ENCODE results near the gene PDGFRB.

PDGFRB gene

DNA sequence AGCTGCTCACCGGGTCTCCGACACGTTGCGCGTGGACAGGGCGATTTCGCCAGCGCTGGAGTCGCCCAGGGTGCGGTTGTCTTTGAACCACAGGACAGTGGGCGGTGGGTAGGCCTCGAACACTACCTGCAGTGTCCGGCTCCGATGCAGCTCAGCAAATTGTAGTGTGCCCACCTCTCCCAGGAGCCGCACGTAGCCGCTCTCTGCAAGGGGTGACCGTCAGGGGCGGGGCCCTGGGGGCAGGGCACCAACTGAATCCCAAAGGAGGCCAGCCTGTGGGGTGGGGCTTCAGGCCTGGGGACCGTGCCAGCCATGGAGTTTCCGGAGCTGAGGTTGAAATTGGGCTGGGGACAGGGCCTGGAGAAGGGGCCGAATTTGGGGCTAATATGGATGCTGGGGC, 22.9 kb downstream of the PDGFRB start:
- no peaks in the 10 kb centered on the region for H3K4me1 ChIP-seq
- H3K4me3 ChIP-seq: no peak overlapping the region
- in situ Hi-C loops (cut with MboI; ENCODE audit: low sequenced_read_pairs): no loop called here
- no peaks in the 10 kb centered on the region for H3K9me3 ChIP-seq
- H3K36me3 ChIP-seq (replicated peaks): no peaks in the 10 kb centered on the region
- no peak for DNase-seq (ENCODE audit: low spot score in 2 of 2)
- H3K27me3 ChIP-seq (ENCODE audit: low read depth): no peaks in the 10 kb centered on the region

DNA sequence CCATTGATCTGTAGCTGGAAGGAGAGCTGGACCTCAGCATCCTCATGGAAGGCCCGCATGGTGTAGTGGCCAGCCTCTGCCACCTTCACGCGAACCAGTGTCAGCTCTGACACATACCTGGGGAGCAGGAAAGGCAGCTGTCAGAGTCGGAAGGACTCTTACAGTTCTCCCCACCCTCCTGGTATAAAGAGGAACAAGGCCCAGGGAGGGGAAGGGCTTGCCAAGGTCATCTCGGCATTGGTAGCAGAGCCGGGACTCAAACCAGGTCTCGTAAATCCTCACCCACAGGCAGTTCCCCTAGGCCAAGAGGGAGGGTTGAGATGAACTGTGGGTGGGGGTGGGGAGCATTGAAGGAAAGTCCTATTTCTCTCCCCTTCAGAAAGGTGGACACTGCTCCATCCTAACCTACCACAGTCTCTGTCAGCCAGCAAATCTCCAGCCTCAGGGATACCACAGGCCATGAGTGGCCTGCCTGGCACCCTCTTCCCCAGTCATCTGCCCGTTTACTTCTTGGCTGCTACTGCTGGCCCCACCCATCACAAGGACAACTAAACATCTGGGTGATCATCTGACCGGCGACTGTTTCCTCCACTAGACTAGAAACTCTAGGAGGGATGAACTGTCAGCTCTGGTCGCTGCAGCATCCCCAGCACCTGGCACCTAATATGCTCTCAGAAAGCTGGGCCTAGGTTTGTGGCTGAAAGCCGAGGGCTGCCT, 23.5 kb downstream of the PDGFRB start:
- H3K4me3 ChIP-seq: no peak overlapping the region
- no peak for DNase-seq (ENCODE audit: low spot score in 2 of 2)
- no peaks in the 10 kb centered on the region for H3K27me3 ChIP-seq (ENCODE audit: low read depth)
- no peaks in the 10 kb centered on the region for H3K4me1 ChIP-seq
- H3K36me3 ChIP-seq (replicated peaks): no peaks in the 10 kb centered on the region
- no peaks in the 10 kb centered on the region for H3K9me3 ChIP-seq
- in situ Hi-C loops (cut with MboI; ENCODE audit: low sequenced_read_pairs): no loop called here

DNA sequence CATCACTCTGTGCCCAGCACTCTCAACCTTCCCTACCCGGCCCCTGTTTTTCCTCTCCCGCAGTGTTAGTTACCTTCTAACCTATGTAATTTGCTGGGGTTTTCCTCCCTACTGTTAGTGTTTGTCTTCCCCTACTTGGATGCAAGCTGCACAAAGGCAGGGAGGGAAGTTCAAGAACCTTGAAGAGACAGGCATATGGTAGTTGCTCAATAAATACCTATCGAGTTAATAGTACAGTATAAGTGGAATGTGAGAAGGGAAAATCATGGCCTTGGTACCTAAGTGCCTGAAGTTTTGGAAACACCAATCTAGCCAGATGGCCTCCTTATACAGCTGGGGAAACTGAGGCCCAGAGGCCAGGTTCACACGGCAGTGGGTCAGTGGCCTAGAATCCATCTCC, 24.2 kb downstream of the PDGFRB start:
- in situ Hi-C loops (cut with MboI; ENCODE audit: low sequenced_read_pairs): no loop called here
- H3K27me3 ChIP-seq (ENCODE audit: low read depth): no peaks in the 10 kb centered on the region
- H3K4me1 ChIP-seq: no peaks in the 10 kb centered on the region
- H3K4me3 ChIP-seq: no peak overlapping the region
- H3K9me3 ChIP-seq: no peaks in the 10 kb centered on the region
- H3K36me3 ChIP-seq (replicated peaks): no peaks in the 10 kb centered on the region
- no peak for DNase-seq (ENCODE audit: low spot score in 2 of 2)

DNA sequence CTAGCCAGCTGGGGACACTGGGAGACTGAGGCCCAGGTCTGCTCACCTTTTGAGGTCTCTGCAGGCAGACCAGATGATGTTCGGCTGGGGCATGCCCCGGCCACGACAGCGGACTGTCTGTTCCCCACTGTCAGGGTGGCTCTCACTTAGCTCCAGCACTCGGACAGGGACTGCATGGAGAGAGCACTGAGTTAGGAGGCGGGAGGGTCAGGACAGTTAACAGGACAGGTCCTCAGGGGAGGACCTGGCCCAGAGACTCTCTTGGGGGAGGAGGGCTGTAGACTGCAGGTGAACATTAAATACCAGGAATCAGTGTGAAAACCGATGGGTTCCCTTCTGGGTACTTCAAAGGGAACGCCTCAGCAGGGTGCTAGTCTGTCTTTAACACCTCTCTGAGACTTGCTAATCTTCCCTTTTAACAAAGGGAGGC, 25.1 kb downstream of the PDGFRB start:
- no peak for DNase-seq (ENCODE audit: low spot score in 2 of 2)
- in situ Hi-C loops (cut with MboI; ENCODE audit: low sequenced_read_pairs): no loop called here
- no peaks in the 10 kb centered on the region for H3K36me3 ChIP-seq (replicated peaks)
- no peak overlapping the region for H3K4me3 ChIP-seq
- no peaks in the 10 kb centered on the region for H3K4me1 ChIP-seq
- no peaks in the 10 kb centered on the region for H3K27me3 ChIP-seq (ENCODE audit: low read depth)
- H3K9me3 ChIP-seq: no peaks in the 10 kb centered on the region

DNA sequence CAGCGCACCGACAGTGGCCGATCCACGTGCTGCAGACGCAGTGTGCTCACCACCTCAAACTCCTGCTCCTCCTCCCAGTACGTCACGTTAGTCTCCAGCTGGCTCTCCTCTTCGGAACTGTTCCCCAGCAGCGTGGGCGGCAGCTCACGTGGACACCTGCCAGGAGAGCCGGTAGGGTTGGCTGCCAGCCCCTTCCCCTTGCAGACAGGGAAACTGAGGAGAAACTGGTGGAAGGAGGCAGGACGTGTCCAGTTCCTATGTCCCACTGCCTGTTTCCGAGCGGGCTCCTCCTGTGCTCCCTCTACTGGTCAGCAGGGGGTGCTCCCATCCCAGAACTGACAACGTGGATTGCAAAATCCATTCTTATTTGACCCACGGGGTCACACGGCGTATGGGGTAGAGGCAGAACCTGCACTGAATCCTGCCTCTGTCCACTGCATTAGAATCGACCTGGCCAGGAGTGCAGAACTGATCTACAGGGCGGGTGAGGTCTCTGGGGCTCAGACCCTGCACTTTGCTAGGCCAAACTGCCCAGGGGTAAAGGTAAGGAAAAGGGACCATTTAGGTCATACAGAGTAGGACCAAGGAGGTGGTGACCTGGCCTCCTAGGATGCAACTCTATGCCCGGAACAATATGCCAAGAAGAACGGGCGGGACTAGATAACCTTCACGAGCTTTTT, 25.7 kb downstream of the PDGFRB start:
- Histone ChIP-seq H3K9me3 (no peaks in the 10 kb centered on the region), H3K4me1 (no peaks in the 10 kb centered on the region), H3K4me3 (no peak overlapping the region), H3K27me3 (ENCODE audit: low read depth) (no peaks in the 10 kb centered on the region), H3K36me3 (replicated peaks) (no peaks in the 10 kb centered on the region)
- peak; percentile 65 to 85 for DNase-seq (ENCODE audit: low spot score in 2 of 2)
- in situ Hi-C loops (cut with MboI; ENCODE audit: low sequenced_read_pairs): loop anchor here (10.0 kb wide), 1 partner anchor 305 kb away; no protein-coding TSS in a partner anchor

DNA sequence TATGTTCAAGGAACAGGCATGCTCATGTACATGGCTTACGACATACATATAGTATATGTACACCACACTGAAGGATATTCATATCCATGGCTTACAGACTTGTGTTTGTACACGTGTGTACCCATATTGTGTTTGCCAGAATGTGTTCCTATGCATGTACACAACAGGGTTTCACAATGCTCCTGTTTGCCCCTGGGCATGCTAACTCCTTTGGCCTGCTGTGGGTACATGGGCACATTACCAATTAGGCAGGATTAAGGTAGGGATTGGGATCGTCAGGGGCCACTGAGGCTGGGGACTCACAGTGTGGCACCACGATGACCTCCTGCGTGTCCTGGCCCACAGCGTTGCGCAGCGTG, 26.2 kb downstream of the PDGFRB start:
- Histone ChIP-seq H3K36me3 (replicated peaks) (no peaks in the 10 kb centered on the region), H3K9me3 (no peaks in the 10 kb centered on the region), H3K4me3 (no peak overlapping the region), H3K27me3 (ENCODE audit: low read depth) (no peaks in the 10 kb centered on the region), H3K4me1 (no peaks in the 10 kb centered on the region)
- in situ Hi-C loops (cut with MboI; ENCODE audit: low sequenced_read_pairs): loop anchor here (10.0 kb wide), 1 partner anchor 305 kb away; no protein-coding TSS in a partner anchor
- DNase-seq (ENCODE audit: low spot score in 2 of 2): no peak

DNA sequence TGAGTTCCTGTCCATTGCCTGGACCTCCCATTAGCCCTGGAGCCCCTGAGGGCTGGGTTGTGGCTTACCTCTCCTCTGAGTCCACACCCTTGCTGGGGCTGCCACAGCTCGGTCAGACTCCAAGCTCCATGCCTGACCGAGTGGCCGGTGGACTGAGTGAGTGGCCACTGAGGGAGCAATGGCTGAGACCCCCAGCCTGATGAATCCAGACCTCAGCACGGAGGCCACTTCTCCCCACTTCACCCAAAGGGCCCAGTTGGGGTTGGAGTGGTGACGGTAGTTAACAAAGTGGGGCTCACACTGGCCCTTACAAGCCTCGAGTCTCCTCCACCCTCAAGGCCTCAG, 28.8 kb downstream of the PDGFRB start:
- H3K9me3 ChIP-seq: no peaks in the 10 kb centered on the region
- no peaks in the 10 kb centered on the region for H3K4me1 ChIP-seq
- no peak overlapping the region for H3K4me3 ChIP-seq
- H3K27me3 ChIP-seq (ENCODE audit: low read depth): no peaks in the 10 kb centered on the region
- DNase-seq (ENCODE audit: low spot score in 2 of 2): no peak
- H3K36me3 ChIP-seq (replicated peaks): no peaks in the 10 kb centered on the region
- in situ Hi-C loops (cut with MboI; ENCODE audit: low sequenced_read_pairs): loop anchor here (10.0 kb wide), 1 partner anchor 308 kb away; no protein-coding TSS in a partner anchor

DNA sequence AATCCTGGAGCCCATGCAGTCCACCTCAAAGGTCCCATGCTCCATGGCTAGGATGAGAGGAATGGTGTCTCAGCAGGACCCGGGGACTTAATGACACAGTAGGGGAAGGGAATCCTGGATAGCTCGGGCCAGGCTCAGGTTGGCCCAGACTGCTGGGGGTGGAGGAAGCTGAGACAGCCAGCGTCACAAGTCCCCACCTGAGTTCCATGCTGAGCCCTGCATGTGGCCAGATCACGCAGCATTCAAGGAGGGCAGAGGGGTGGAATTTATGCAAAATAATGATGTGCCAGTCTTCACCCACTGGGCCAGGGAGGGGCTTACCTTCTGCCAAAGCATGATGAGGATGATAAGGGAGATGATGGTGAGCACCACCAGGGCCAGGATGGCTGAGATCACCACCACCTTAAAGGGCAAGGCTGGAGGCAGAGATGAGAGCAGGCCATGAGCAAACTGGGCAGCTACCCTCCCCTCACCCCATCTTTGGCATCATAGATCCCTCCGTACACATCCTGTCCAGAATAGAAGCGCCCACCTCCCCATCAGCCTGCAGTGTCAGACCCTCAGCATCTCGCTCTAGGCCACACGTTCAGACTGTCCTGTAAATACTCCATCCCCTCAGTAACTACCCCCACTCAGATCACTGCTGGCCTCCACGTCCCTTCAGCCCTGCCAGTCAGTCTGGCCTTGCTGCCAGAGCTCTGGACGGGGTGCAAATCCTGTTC, 29.3 kb downstream of the PDGFRB start:
- in situ Hi-C loops (cut with MboI; ENCODE audit: low sequenced_read_pairs): loop anchor here (10.0 kb wide), 1 partner anchor 308 kb away; no protein-coding TSS in a partner anchor
- H3K4me1 ChIP-seq: no peaks in the 10 kb centered on the region
- no peak for DNase-seq (ENCODE audit: low spot score in 2 of 2)
- H3K9me3 ChIP-seq: no peaks in the 10 kb centered on the region
- no peak overlapping the region for H3K4me3 ChIP-seq
- no peaks in the 10 kb centered on the region for H3K27me3 ChIP-seq (ENCODE audit: low read depth)
- no peaks in the 10 kb centered on the region for H3K36me3 ChIP-seq (replicated peaks)

DNA sequence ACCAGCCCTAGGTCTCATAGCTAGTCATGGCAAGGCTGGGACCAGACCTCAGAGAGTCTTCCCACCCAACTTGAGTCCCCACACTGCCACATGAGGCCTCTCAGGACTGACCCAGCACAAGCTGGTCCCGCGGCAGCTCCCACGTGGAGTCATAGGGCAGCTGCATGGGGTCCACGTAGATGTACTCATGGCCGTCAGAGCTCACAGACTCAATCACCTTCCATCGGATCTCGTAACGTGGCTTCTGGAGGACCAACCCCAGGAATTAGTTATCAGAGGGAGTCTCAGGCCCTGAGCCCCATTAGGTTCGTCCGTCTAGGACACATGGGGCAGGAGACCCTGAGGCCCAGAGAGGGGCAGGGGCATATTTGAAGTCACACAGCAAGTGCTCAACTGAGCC, 30.3 kb downstream of the PDGFRB start:
- Histone ChIP-seq H3K27me3 (ENCODE audit: low read depth) (no peaks in the 10 kb centered on the region), H3K9me3 (no peaks in the 10 kb centered on the region), H3K4me1 (no peaks in the 10 kb centered on the region), H3K36me3 (replicated peaks) (no peaks in the 10 kb centered on the region), H3K4me3 (no peak overlapping the region)
- in situ Hi-C loops (cut with MboI; ENCODE audit: low sequenced_read_pairs): loop anchor here (10.0 kb wide), 1 partner anchor 309 kb away; no protein-coding TSS in a partner anchor
- no peak for DNase-seq (ENCODE audit: low spot score in 2 of 2)

DNA sequence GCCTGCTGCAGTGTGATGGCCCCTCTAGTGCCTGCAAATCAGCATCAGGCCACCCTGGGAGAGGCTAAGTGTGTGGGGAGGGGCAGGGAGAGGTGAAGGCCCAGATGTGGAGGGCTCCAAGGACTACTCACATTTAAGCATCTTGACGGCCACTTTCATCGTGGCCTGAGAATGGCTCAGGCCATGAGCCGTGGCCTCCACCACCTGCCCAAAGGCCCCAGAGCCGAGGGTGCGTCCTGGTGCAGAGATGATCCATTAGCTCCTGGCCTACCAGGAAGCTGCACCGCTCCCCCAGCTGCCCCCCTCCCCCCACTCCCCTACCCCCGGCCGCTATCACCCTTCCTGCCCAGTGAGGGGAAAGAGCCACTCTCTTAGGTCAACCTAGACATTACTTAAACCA, 31.0 kb downstream of the PDGFRB start:
- in situ Hi-C loops (cut with MboI; ENCODE audit: low sequenced_read_pairs): loop anchor here (10.0 kb wide), 1 partner anchor 310 kb away; no protein-coding TSS in a partner anchor
- H3K9me3 ChIP-seq: no peaks in the 10 kb centered on the region
- H3K36me3 ChIP-seq (replicated peaks): no peaks in the 10 kb centered on the region
- no peak for DNase-seq (ENCODE audit: low spot score in 2 of 2)
- no peaks in the 10 kb centered on the region for H3K27me3 ChIP-seq (ENCODE audit: low read depth)
- no peak overlapping the region for H3K4me3 ChIP-seq
- no peaks in the 10 kb centered on the region for H3K4me1 ChIP-seq

DNA sequence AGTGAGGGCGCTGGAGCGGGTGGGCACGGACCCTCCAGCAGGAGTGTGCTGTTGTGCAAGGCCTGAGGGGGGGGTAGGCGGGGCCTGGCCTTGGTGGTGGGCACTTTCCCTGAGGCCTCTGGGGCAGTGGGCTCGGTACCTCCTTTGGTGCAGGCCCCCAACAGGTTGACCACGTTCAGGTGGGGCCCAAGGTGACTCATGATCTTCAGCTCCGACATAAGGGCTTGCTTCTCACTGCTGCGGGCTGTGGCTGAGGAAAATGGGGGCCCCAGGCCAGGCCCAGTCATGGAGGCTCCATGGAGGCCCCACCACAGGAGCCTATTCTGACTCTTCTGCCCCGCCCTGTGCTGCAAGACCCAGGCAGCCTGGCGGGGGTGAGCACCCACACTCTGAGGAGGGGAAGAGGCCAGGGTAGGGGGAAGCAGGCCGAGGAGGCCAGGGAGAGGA, 31.5 kb downstream of the PDGFRB start:
- Histone ChIP-seq H3K36me3 (replicated peaks) (no peaks in the 10 kb centered on the region), H3K4me3 (no peak overlapping the region), H3K9me3 (no peaks in the 10 kb centered on the region), H3K4me1 (no peaks in the 10 kb centered on the region), H3K27me3 (ENCODE audit: low read depth) (no peaks in the 10 kb centered on the region)
- in situ Hi-C loops (cut with MboI; ENCODE audit: low sequenced_read_pairs): loop anchor here (10.0 kb wide), 1 partner anchor 311 kb away; no protein-coding TSS in a partner anchor
- DNase-seq (ENCODE audit: low spot score in 2 of 2): no peak

DNA sequence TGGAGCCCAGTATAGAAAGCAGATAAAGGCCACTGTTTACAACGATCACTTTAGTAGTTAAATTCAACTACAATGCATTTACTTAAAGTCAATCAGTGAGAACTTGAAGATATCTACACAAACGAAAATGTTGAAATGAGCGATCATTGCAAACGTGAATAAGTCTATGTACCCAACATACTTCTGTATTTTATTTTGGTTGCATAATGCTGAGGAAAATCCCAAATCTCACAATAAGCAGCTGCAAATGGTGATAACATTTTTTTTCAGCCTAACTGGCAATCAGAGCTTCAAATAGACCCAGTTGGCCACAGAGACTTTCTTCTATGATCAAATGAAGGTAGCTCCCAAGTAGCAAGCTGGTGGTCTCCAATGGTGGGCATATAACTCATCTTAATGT, 32.1 kb downstream of the PDGFRB start:
- Histone ChIP-seq H3K27me3 (ENCODE audit: low read depth) (no peaks in the 10 kb centered on the region), H3K9me3 (no peaks in the 10 kb centered on the region), H3K36me3 (replicated peaks) (no peaks in the 10 kb centered on the region), H3K4me1 (no peaks in the 10 kb centered on the region), H3K4me3 (no peak overlapping the region)
- in situ Hi-C loops (cut with MboI; ENCODE audit: low sequenced_read_pairs): loop anchor here (10.0 kb wide), 1 partner anchor 311 kb away; no protein-coding TSS in a partner anchor
- no peak for DNase-seq (ENCODE audit: low spot score in 2 of 2)

DNA sequence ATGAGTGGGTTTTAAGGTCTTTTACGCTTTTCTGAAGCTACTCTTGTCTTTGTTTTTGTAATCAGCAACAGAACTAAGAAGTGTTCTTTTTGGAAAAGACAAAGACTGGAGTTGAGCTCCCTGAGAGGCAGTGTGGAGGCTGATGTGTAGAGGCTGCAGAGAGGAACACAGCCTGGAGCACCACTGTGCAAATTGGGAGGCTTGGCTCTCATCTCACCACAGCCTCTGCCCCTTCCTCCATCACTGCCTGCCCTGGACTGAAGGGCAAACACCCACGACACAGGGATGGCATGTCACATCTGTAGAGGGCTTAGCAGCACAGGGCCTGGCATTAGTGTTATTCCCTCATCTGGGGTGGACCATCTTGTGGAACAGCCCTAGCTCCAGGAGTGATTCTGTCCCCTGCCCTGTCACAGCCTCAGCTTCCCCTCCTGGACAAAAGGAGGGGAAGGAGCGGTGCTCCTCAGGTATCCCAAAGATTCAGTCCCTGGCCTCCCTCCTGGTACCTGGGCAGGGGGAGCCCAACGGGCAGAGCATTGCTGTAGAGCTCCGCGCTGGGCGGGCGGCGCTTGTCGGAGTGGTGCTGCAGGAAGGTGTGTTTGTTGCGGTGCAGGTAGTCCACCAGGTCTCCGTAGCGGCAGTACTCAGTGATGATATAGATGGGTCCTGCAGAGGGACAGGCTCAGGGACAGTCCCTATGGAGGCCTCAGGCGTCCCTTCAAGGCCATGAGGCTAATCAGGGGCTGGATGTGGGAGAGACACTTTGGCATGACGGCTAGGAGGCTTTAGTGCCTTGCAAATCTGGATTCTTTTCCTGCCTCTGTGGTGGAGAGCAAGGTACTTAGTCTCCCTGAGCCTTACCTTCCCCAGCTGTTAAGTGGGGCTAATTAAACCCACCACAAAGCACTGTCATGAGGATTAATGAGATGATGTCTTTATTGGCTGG, 32.8 kb downstream of the PDGFRB start:
- no peaks in the 10 kb centered on the region for H3K9me3 ChIP-seq
- H3K4me3 ChIP-seq: no peak overlapping the region
- DNase-seq (ENCODE audit: low spot score in 2 of 2): no peak
- no peaks in the 10 kb centered on the region for H3K27me3 ChIP-seq (ENCODE audit: low read depth)
- no peaks in the 10 kb centered on the region for H3K4me1 ChIP-seq
- H3K36me3 ChIP-seq (replicated peaks): no peaks in the 10 kb centered on the region
- in situ Hi-C loops (cut with MboI; ENCODE audit: low sequenced_read_pairs): loop anchor here (10.0 kb wide), 1 partner anchor 312 kb away; no protein-coding TSS in a partner anchor
